HCT116 (cell line): ENCODE data around the gene LURAP1L. TPM values are rescaled to one million over a fixed set of nuclear protein-coding genes. Genes with fewer than 3 reads are reported as not detected.

Source experiments
- ATAC-seq: fragments of 200-7000 bp; cut with Tn5 transposase; 2 replicates; pipeline ENCODE4 v1.9.1; 2020; ENCODE audit warnings: mild to moderate bottlenecking, moderate library complexity
- BruUV-seq: library from RNA; stranded (reverse); fragments of 400-500 nt; replicated peaks from 2 replicates; lab custom pipeline; 2021; lab: Mats Ljungman, UMichigan
- CTCF ChIA-PET: fragments of 300-600 bp; sonication (Branson Sonifier 250); formaldehyde crosslinking; loops from one replicate; lab custom pipeline; 2021; ENCODE audit warnings: antibody characterized with exemption; lab: Charles Lee
- POLR2A ChIA-PET: fragments of 300-600, 350-600 bp; sonication (Branson Sonifier 250); formaldehyde crosslinking; loops from one replicate; lab custom pipeline; 2021; ENCODE audit warnings: antibody characterized with exemption; lab: Charles Lee
- RAD21 ChIA-PET, 2 experiments: fragments of 300-600 bp; sonication (Branson Sonifier 250); formaldehyde crosslinking; loops; one replicate each; lab custom pipeline; 2023; ENCODE audit warnings: low total read pairs in 2 of 2; ENCODE audit not compliant: uncharacterized antibody in 2 of 2, unreplicated experiment in 2 of 2, low non-redundant PET in 1 of 2; lab: Charles Lee
- DNase-seq: peaks from one replicate; pipeline ENCODE4 v3.0.0-alpha.2; 2010; ENCODE audit warnings: low read depth, low spot score
- H2AFZ ChIP-seq: fragments of 200-600 bp; shearing (Covaris generic), sonication (generic); 2 replicates; pipeline ENCODE4 v1.6.1; 2017; ENCODE audit warnings: low read depth, mixed run types, mixed read lengths, antibody characterized with exemption, low read length; ENCODE audit not compliant: poor library complexity, severe bottlenecking
- H3K27ac ChIP-seq: 2 replicates; pipeline ENCODE4 v1.5.1; 2012; ENCODE audit warnings: low read depth, low read length
- H3K27me3 ChIP-seq: fragments of 200-600 bp; sonication (generic); 2 replicates; pipeline ENCODE4 v1.6.1; 2016; ENCODE audit warnings: mixed run types, low read length, mixed read lengths; ENCODE audit not compliant: insufficient read depth
- H3K36me3 ChIP-seq, 2 experiments: fragments of 200-500 bp in 1 of 2; fragments of 200-600 bp in 1 of 2; sonication (Bioruptor generic) in 1 of 2; sonication (generic) in 1 of 2; 2 replicates each; pipeline versions ENCODE4 v1.5.1 to v1.6.1; 2014 to 2016; ENCODE audit warnings: low read length in 2 of 2, inconsistent platforms in 1 of 2, mixed read lengths in 1 of 2, mixed run types in 1 of 2; ENCODE audit not compliant: insufficient read depth in 2 of 2, control insufficient read depth in 1 of 2
- H3K4me1 ChIP-seq, 2 experiments: fragments of 200-600 bp in 1 of 2; sonication (generic) in 1 of 2; 2 replicates each; pipeline versions ENCODE4 v1.5.1 to v1.6.1; 2012 to 2017; ENCODE audit warnings: low read length in 2 of 2, inconsistent platforms in 1 of 2, mild to moderate bottlenecking in 1 of 2, mixed read lengths in 1 of 2, mixed run types in 1 of 2, moderate library complexity in 1 of 2; ENCODE audit not compliant: insufficient read depth in 2 of 2, control insufficient read depth in 1 of 2
- H3K4me2 ChIP-seq: fragments of 200-600 bp; sonication (generic); 2 replicates; pipeline ENCODE4 v1.6.1; 2017; ENCODE audit warnings: mixed run types, low read length, mixed read lengths
- H3K4me3 ChIP-seq, 2 experiments: fragments of 200-600 bp in 1 of 2; sonication (generic) in 1 of 2; replicated peaks in 1 of 2; 2 replicates each; pipeline ENCODE4 v1.5.1; 2011 to 2016; ENCODE audit warnings: low read length in 2 of 2, control low read depth in 1 of 2, low read depth in 1 of 2, mild to moderate bottlenecking in 1 of 2, mixed read lengths in 1 of 2, mixed run types in 1 of 2
- H3K79me2 ChIP-seq: fragments of 200-600 bp; sonication (generic); 2 replicates; pipeline ENCODE4 v1.6.1; 2017; ENCODE audit warnings: mild to moderate bottlenecking, mixed run types, low read length, moderate library complexity, mixed read lengths; ENCODE audit not compliant: insufficient read depth
- H3K9ac ChIP-seq: fragments of 200-600 bp; sonication (generic); 2 replicates; pipeline ENCODE4 v1.6.1; 2016; ENCODE audit warnings: low read length, mixed read lengths
- H3K9me2 ChIP-seq: fragments of 200-600 bp; sonication (generic), shearing (Covaris generic); 2 replicates; pipeline ENCODE4 v1.6.1; 2017; ENCODE audit warnings: mixed run types, mild to moderate bottlenecking, moderate library complexity; ENCODE audit not compliant: insufficient read depth
- H3K9me3 ChIP-seq, 2 experiments: fragments of 200-500 bp in 1 of 2; fragments of 200-600 bp in 1 of 2; sonication (Bioruptor generic) in 1 of 2; sonication (generic) in 1 of 2; 2 replicates each; pipeline ENCODE4 v1.6.1; 2014 to 2017; ENCODE audit warnings: low read length in 2 of 2, mixed read lengths in 2 of 2, inconsistent platforms in 1 of 2, low read depth in 1 of 2, mild to moderate bottlenecking in 1 of 2, mixed run types in 1 of 2, moderate library complexity in 1 of 2; ENCODE audit not compliant: control insufficient read depth in 1 of 2, insufficient read depth in 1 of 2
- H4K20me1 ChIP-seq: fragments of 200-600 bp; sonication (generic), shearing (Covaris generic); 2 replicates; pipeline ENCODE4 v1.6.1; 2017; ENCODE audit warnings: mixed run types, mild to moderate bottlenecking, moderate library complexity; ENCODE audit not compliant: insufficient read depth
- CBX3 ChIP-seq: IDR thresholded peaks from 2 replicates; pipeline ENCODE4 v1.6.1; 2012; ENCODE audit warnings: low read depth
- EGR1 ChIP-seq: IDR thresholded peaks from 2 replicates; pipeline ENCODE4 v1.6.1; 2012; ENCODE audit warnings: low read depth
- JUND ChIP-seq: IDR thresholded peaks from 2 replicates; pipeline ENCODE4 v1.6.1; 2012
- POLR2A ChIP-seq: IDR thresholded peaks from 2 replicates; pipeline ENCODE4 v1.7.0; 2011; ENCODE audit warnings: borderline replicate concordance; ENCODE audit not compliant: insufficient read depth, insufficient read length; ENCODE audit errors: extremely low read depth
- POLR2AphosphoS5 ChIP-seq: IDR thresholded peaks from 2 replicates; pipeline ENCODE4 v1.6.1; 2011; ENCODE audit warnings: mild to moderate bottlenecking, low read depth, low read length, moderate library complexity
- SIN3A ChIP-seq: IDR thresholded peaks from 2 replicates; pipeline ENCODE4 v1.6.1; 2012; ENCODE audit warnings: low read depth
- SRF ChIP-seq: IDR thresholded peaks from 2 replicates; pipeline ENCODE4 v1.6.1; 2012; ENCODE audit warnings: low read depth
- TCF7L2 ChIP-seq: IDR thresholded peaks from 2 replicates; pipeline ENCODE4 v1.7.0; 2011; ENCODE audit warnings: borderline replicate concordance, inconsistent platforms; ENCODE audit not compliant: insufficient read depth, insufficient read length; ENCODE audit errors: extremely low read depth
- YY1 ChIP-seq: IDR thresholded peaks from 2 replicates; pipeline ENCODE4 v1.6.1; 2011; ENCODE audit warnings: low read length, low read depth, moderate library complexity, mild to moderate bottlenecking; ENCODE audit not compliant: insufficient replicate concordance; ENCODE audit errors: extremely low read depth
- ZBTB33 ChIP-seq: IDR thresholded peaks from 2 replicates; pipeline ENCODE4 v1.6.1; 2011; ENCODE audit warnings: mild to moderate bottlenecking, low read length, moderate library complexity; ENCODE audit not compliant: insufficient replicate concordance; ENCODE audit errors: extremely low read depth
- ZNF274 ChIP-seq: fragments of 200-500 bp; sonication (Bioruptor generic); IDR thresholded peaks from 2 replicates; pipeline ENCODE4 v1.6.1; 2014; ENCODE audit warnings: mild to moderate bottlenecking, low read depth, low read length, inconsistent platforms
- intact Hi-C: fragments of 100-400 bp; cut with micrococcal nuclease; formaldehyde crosslinking; loops from 2 replicates; pipeline ENCODE4 v1.10.0; 2022
- total RNA-seq: library from RNA; stranded (reverse); gene quantifications from one replicate; pipeline ENCODE4 v1.2.1, GENCODE V29; 2021; ENCODE audit not compliant: unreplicated experiment
- TF ChIP-seq, protein P1 (sequence below), 3 experiments: fragments of 200-600 bp in 1 of 3; sonication (generic) in 1 of 3; IDR thresholded peaks in 2 of 3; conservative IDR thresholded peaks in 1 of 3; 2 replicates each; pipeline ENCODE4 v1.5.1; 2012 to 2017; ENCODE audit warnings: low read depth in 2 of 3, low read length in 2 of 3, antibody characterized with exemption in 1 of 3, borderline replicate concordance in 1 of 3, control low read depth in 1 of 3, mild to moderate bottlenecking in 1 of 3, mixed read lengths in 1 of 3, mixed run types in 1 of 3, moderate library complexity in 1 of 3; ENCODE audit not compliant: insufficient read depth in 1 of 3
- TF ChIP-seq, protein P2 (sequence below): IDR thresholded peaks from 2 replicates; pipeline ENCODE4 v1.6.1; 2012; ENCODE audit warnings: low read depth

The LURAP1L gene
- total RNA-seq, 1 experiment from 2014 or later = 13.3 TPM

- no TSS peak for BruUV-seq
- CTCF ChIA-PET = no interaction called here
- no peak overlapping the region for H2AFZ ChIP-seq
- H3K9me2 ChIP-seq = no peaks in the 10 kb centered on the region
- H3K79me2 ChIP-seq = no peaks in the 10 kb centered on the region
- H3K9me3 ChIP-seq = no peaks in the 10 kb centered on the region
- no peak for TF ChIP-seq JUND
- no peak for TF ChIP-seq POLR2AphosphoS5
- no peak for TF ChIP-seq SIN3A
- no peak for TF ChIP-seq YY1
- TF ChIP-seq, protein P1, sequence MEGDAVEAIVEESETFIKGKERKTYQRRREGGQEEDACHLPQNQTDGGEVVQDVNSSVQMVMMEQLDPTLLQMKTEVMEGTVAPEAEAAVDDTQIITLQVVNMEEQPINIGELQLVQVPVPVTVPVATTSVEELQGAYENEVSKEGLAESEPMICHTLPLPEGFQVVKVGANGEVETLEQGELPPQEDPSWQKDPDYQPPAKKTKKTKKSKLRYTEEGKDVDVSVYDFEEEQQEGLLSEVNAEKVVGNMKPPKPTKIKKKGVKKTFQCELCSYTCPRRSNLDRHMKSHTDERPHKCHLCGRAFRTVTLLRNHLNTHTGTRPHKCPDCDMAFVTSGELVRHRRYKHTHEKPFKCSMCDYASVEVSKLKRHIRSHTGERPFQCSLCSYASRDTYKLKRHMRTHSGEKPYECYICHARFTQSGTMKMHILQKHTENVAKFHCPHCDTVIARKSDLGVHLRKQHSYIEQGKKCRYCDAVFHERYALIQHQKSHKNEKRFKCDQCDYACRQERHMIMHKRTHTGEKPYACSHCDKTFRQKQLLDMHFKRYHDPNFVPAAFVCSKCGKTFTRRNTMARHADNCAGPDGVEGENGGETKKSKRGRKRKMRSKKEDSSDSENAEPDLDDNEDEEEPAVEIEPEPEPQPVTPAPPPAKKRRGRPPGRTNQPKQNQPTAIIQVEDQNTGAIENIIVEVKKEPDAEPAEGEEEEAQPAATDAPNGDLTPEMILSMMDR (IDR thresholded peaks at IDR 0.05 in 2 of 3, conservative IDR thresholded peaks at IDR 0.05 in 1 of 3; ENCODE audit: borderline replicate concordance in 1 of 3, insufficient read depth in 1 of 3, low read depth in 2 of 3, low read length in 2 of 3) = no peak
- TF ChIP-seq CBX3 = no peak
- TF ChIP-seq SRF = no peak
- no peak for TF ChIP-seq POLR2A
- TF ChIP-seq ZBTB33 = no peak
- TF ChIP-seq ZNF274 = no peak
- TF ChIP-seq TCF7L2 = no peak
- TF ChIP-seq EGR1 = no peak
- TF ChIP-seq, protein P2, sequence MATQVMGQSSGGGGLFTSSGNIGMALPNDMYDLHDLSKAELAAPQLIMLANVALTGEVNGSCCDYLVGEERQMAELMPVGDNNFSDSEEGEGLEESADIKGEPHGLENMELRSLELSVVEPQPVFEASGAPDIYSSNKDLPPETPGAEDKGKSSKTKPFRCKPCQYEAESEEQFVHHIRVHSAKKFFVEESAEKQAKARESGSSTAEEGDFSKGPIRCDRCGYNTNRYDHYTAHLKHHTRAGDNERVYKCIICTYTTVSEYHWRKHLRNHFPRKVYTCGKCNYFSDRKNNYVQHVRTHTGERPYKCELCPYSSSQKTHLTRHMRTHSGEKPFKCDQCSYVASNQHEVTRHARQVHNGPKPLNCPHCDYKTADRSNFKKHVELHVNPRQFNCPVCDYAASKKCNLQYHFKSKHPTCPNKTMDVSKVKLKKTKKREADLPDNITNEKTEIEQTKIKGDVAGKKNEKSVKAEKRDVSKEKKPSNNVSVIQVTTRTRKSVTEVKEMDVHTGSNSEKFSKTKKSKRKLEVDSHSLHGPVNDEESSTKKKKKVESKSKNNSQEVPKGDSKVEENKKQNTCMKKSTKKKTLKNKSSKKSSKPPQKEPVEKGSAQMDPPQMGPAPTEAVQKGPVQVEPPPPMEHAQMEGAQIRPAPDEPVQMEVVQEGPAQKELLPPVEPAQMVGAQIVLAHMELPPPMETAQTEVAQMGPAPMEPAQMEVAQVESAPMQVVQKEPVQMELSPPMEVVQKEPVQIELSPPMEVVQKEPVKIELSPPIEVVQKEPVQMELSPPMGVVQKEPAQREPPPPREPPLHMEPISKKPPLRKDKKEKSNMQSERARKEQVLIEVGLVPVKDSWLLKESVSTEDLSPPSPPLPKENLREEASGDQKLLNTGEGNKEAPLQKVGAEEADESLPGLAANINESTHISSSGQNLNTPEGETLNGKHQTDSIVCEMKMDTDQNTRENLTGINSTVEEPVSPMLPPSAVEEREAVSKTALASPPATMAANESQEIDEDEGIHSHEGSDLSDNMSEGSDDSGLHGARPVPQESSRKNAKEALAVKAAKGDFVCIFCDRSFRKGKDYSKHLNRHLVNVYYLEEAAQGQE = no peak
- H3K9ac ChIP-seq = no peak overlapping the region
- intact Hi-C loops = no loop called here
- ATAC-seq (no peak), DNase-seq (no peak)
- no peak overlapping the region for H3K4me3 ChIP-seq
- H3K27me3 ChIP-seq = no peaks in the 10 kb centered on the region
- no peak overlapping the region for H3K27ac ChIP-seq
- H4K20me1 ChIP-seq = no peaks in the 10 kb centered on the region
- H3K4me2 ChIP-seq = no peak overlapping the region
- no peaks in the 10 kb centered on the region for H3K36me3 ChIP-seq
- POLR2A ChIA-PET = no interaction called here
- no peaks in the 10 kb centered on the region for H3K4me1 ChIP-seq
- RAD21 ChIA-PET = no interaction called here
Measured at GRCh38 chr9:12854221-12854620, 79.4 kb downstream of the LURAP1L start.
